Left lobe of liver (tissue), 2 donors: ENCODE data around the gene IGF2R. TPM values are rescaled to one million over a fixed set of nuclear protein-coding genes. Genes with fewer than 3 reads are reported as not detected.
"Not testable (repeated sequence)": the region's sequence is repeated elsewhere in the genome, so short reads cannot be mapped to it uniquely, and the experiment has no call there.

Experiments used
- ATAC-seq: fragments of 200-7000 bp; cut with Tn5 transposase; one replicate; pipeline ENCODE4 v1.9.1; 2020; ENCODE audit warnings: mild to moderate bottlenecking, moderate library complexity
- DNase-seq: peaks from one replicate; pipeline ENCODE4 v3.0.0-alpha.2; 2020; ENCODE audit warnings: low spot score
- total RNA-seq: library from RNA; stranded (reverse); gene quantifications from one replicate; pipeline ENCODE4 v1.2.1, GENCODE V29; 2021
- donor health status: DM: no; HTN: no; CAD: no; lungs with moderate emphysema.
- donor health status: DM: no; HTN: yes; CAD: no.

IGF2R gene
- total RNA-seq: 51.5 TPM

- ATAC-seq (peak; percentile 91), DNase-seq (peak; percentile 93)
Measured at GRCh38 chr6:159968295-159969203, at the start of gene IGF2R. Gene IGF2R (plus strand): TSS chr6:159969082. CDS start chr6:159969247, 165 bp downstream.

- DNase-seq: no peak
- ATAC-seq: no peak
Measured at GRCh38 chr6:159919800-159920199, 49.1 kb upstream of the IGF2R start.

- not testable (repeated sequence) for ATAC-seq, DNase-seq
Measured at GRCh38 chr6:159924150-159924549, 44.7 kb upstream of the IGF2R start.

- peak; percentile 47 for ATAC-seq
- DNase-seq: no peak
Measured at GRCh38 chr6:159926542-159927203, 42.2 kb upstream of the IGF2R start.

- DNase-seq: no peak
- ATAC-seq: peak; percentile 23
Measured at GRCh38 chr6:159929819-159930218, 39.1 kb upstream of the IGF2R start.

- ATAC-seq (no peak), DNase-seq (no peak)
Measured at GRCh38 chr6:159931112-159931511, 37.8 kb upstream of the IGF2R start.

GRCh38 chr6:159931846-159932245 is 37.0 kb upstream of the IGF2R start:
- DNase-seq (no peak), ATAC-seq (no peak)

GRCh38 chr6:159933077-159933476 is 35.8 kb upstream of the IGF2R start:
- no peak for ATAC-seq
- DNase-seq: no peak

GRCh38 chr6:159934181-159934580 is 34.7 kb upstream of the IGF2R start:
- DNase-seq: no peak
- no peak for ATAC-seq

- ATAC-seq (no peak), DNase-seq (no peak)
Measured at GRCh38 chr6:159935065-159935464, 33.8 kb upstream of the IGF2R start.

- no peak for ATAC-seq
- DNase-seq: no peak
Measured at GRCh38 chr6:159935633-159936032, 33.2 kb upstream of the IGF2R start.

GRCh38 chr6:159939591-159940016 is 29.3 kb upstream of the IGF2R start:
- no peak for DNase-seq
- ATAC-seq: peak; percentile 14

- DNase-seq (no peak), ATAC-seq (peak; percentile 84)
Measured at GRCh38 chr6:159941286-159942113, 27.4 kb upstream of the IGF2R start.

GRCh38 chr6:159943101-159943632 is 25.7 kb upstream of the IGF2R start:
- ATAC-seq (peak; percentile 77), DNase-seq (no peak)

- DNase-seq: no peak
- ATAC-seq: no peak
Measured at GRCh38 chr6:159943968-159944598, 24.8 kb upstream of the IGF2R start.

GRCh38 chr6:159945801-159946392 is 23.0 kb upstream of the IGF2R start:
- DNase-seq (no peak), ATAC-seq (no peak)

GRCh38 chr6:159946912-159947311 is 22.0 kb upstream of the IGF2R start:
- DNase-seq (no peak), ATAC-seq (no peak)

- DNase-seq (no peak), ATAC-seq (no peak)
Measured at GRCh38 chr6:159948199-159948598, 20.7 kb upstream of the IGF2R start.

- DNase-seq: no peak
Measured at GRCh38 chr6:159951772-159952171, 17.1 kb upstream of the IGF2R start.

More at GRCh38 chr6:159951772-159952171, 17.1 kb upstream of the IGF2R start:
- no peak for ATAC-seq
